ENCODE results near the gene NKD1.

GRCh38 chr16:50558913-50559312, 10.7 kb downstream of the NKD1 start:
- TF ChIP-seq POLR2AphosphoS5 (IDR thresholded peaks at IDR 0.05) (no peak), CTCF (IDR thresholded peaks at IDR 0.05) (no peak), POLR2A (IDR thresholded peaks at IDR 0.05) (no peak)

All from breast epithelium (tissue), 3 donors.